ENCODE data around the gene PPP1R15A.

Gene PPP1R15A

GRCh38 chr19:48872182-48872883, at the start of gene PPP1R15A:
Gene PPP1R15A (plus strand): TSS chr19:48872421. CDS start chr19:48873234, 813 bp downstream.
- H3K4me3 ChIP-seq (ENCODE audit: low read depth, low read length), result peak within 1 kb of the TSS; percentile 100
- TF ChIP-seq CTCF (IDR thresholded peaks at IDR 0.05; ENCODE audit: low read depth, low read length), result no peak

GRCh38 chr19:48822514-48822913, 49.7 kb upstream of the PPP1R15A start:
- TF ChIP-seq CTCF (IDR thresholded peaks at IDR 0.05; ENCODE audit: low read depth, low read length), result no peak

DNA sequence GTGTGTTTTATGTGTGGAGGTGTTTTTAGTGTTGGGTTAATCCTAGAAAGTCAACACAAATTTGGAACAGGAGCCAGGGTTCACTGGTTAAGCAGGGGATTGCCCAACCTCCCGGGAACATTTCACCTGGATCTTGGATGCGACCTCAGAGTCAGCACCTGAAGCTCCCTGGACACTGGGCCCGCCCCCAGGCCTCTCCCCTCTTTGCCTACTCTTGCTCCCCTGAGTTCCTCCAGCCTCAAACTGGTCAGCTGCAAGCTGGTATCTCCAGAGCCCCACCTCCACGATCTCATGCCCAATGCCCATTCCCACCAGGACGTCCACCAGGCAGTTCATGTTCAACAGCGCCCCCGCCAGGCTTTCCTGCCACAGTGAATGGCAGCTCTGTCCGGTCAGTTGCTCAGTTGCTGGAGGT, 45.6 kb upstream of the PPP1R15A start:
- no peak overlapping the region for H3K4me3 ChIP-seq (ENCODE audit: low read depth, low read length)
- TF ChIP-seq CTCF (IDR thresholded peaks at IDR 0.05; ENCODE audit: low read depth, low read length), result no peak

More at GRCh38 chr19:48822514-48822913, 49.7 kb upstream of the PPP1R15A start:
- no peak overlapping the region for H3K4me3 ChIP-seq (ENCODE audit: low read depth, low read length)

GRCh38 chr19:48830088-48830487, 42.1 kb upstream of the PPP1R15A start:
- H3K4me3 ChIP-seq (ENCODE audit: low read depth, low read length), result no peak overlapping the region
- TF ChIP-seq CTCF (IDR thresholded peaks at IDR 0.05; ENCODE audit: low read depth, low read length), result no peak

GRCh38 chr19:48830965-48831364, 41.3 kb upstream of the PPP1R15A start:
- no peak for TF ChIP-seq CTCF (IDR thresholded peaks at IDR 0.05; ENCODE audit: low read depth, low read length)
- H3K4me3 ChIP-seq (ENCODE audit: low read depth, low read length), result no peak overlapping the region

DNA sequence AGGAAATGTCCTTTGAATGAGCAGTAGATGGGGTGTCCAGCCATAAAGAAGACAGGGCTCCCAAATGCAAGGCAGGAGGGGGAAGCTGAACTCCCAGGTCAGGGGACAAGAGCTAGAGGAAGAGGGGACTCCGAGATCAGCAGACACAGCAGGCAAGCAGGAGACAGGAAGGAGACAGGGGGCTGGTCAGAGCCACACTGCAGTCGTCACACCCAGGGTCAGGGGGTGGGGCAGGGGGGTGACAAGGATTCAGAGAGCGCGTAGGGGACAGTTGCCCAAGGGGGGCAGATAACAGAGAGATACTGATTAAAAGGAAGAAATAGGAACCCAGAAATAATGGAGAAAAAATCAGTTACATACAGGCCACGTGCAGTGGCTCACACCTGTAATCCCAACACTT, 39.2 kb upstream of the PPP1R15A start:
- no peak for TF ChIP-seq CTCF (IDR thresholded peaks at IDR 0.05; ENCODE audit: low read depth, low read length)
- H3K4me3 ChIP-seq (ENCODE audit: low read depth, low read length), result no peak overlapping the region

GRCh38 chr19:48833977-48834376, 38.2 kb upstream of the PPP1R15A start:
- no peak for TF ChIP-seq CTCF (IDR thresholded peaks at IDR 0.05; ENCODE audit: low read depth, low read length)
- H3K4me3 ChIP-seq (ENCODE audit: low read depth, low read length), result no peak overlapping the region
